B cell (primary cell): ENCODE measurements around the gene MAP3K5. TPM values are rescaled to one million over a fixed set of nuclear protein-coding genes. Genes with fewer than 3 reads are reported as not detected.
A peak's percentile ranks its signal among the peaks of the same experiment; 100 is the strongest.

Experiments used
- ATAC-seq: fragments of 200-7000 bp; cut with Tn5 transposase; one replicate; pipeline ENCODE4 v1.10.0; 2021; ENCODE audit warnings: low read depth, mild to moderate bottlenecking, moderate number of reproducible peaks, moderate library complexity
- CTCF ChIA-PET: fragments of 350-600 bp; sonication (Branson Sonifier 250); formaldehyde crosslinking; loops from one replicate; lab custom pipeline; 2021; ENCODE audit warnings: antibody characterized with exemption, inconsistent platforms; lab: Charles Lee
- POLR2A ChIA-PET: fragments of 350-600 bp; sonication (Branson Sonifier 250); formaldehyde crosslinking; loops from one replicate; lab custom pipeline; 2021; ENCODE audit warnings: antibody characterized with exemption; lab: Charles Lee
- DNase-seq: peaks from one replicate; pipeline ENCODE4 v3.0.0; 2013
- H2AFZ ChIP-seq: 2 replicates; pipeline ENCODE4 v1.6.1; 2012; ENCODE audit warnings: mild to moderate bottlenecking, low read depth, low read length; ENCODE audit not compliant: insufficient read depth, poor library complexity, severe bottlenecking
- H3K27ac ChIP-seq, 2 donors: 1 replicate in 1 of 2; 2 replicates in 1 of 2; pipeline ENCODE4 v1.5.1; 2012 to 2013; ENCODE audit warnings: low read length in 2 of 2, mild to moderate bottlenecking in 2 of 2, moderate library complexity in 1 of 2
- H3K27me3 ChIP-seq, 4 experiments: fragments of 200-600 bp in 1 of 4; sonication (generic) in 1 of 4; replicated peaks in 1 of 4; 1 replicate in 2 of 4; 2 replicates in 2 of 4; pipeline versions ENCODE4 v1.6.1 to v1.7.0; 2013 to 2016; ENCODE audit warnings: low read length in 3 of 4, mild to moderate bottlenecking in 2 of 4, mixed read lengths in 1 of 4, moderate library complexity in 1 of 4; ENCODE audit not compliant: insufficient read depth in 4 of 4, control insufficient read depth in 3 of 4; ENCODE audit errors: control extremely low read depth in 1 of 4
- H3K36me3 ChIP-seq, 2 experiments: replicated peaks in 1 of 2; 1 replicate in 1 of 2; 2 replicates in 1 of 2; pipeline versions ENCODE4 v1.6.1 to v1.7.1; 2013; ENCODE audit warnings: low read length in 1 of 2; ENCODE audit not compliant: insufficient read depth in 2 of 2, control insufficient read depth in 1 of 2; ENCODE audit errors: control extremely low read depth in 1 of 2, extremely low read depth in 1 of 2
- H3K4me1 ChIP-seq, 2 donors: fragments of 200-600 bp in 1 of 2; sonication (generic) in 1 of 2; 1 replicate in 1 of 2; 2 replicates in 1 of 2; pipeline versions ENCODE4 v1.5.1 to v1.6.1; 2013 to 2017; ENCODE audit warnings: low read length in 2 of 2; ENCODE audit not compliant: control insufficient read depth in 2 of 2, insufficient read depth in 2 of 2
- H3K4me2 ChIP-seq: replicated peaks from 2 replicates; pipeline ENCODE3; 2012; ENCODE audit warnings: mild to moderate bottlenecking, low read depth, low read length; ENCODE audit not compliant: poor library complexity, severe bottlenecking
- H3K4me3 ChIP-seq, 5 experiments: fragments of 200-600 bp in 1 of 5; sonication (generic) in 1 of 5; 1 replicate in 3 of 5; 2 replicates in 2 of 5; pipeline versions ENCODE4 v1.5.1 to v1.7.0; 2011 to 2016; ENCODE audit warnings: low read length in 4 of 5, mild to moderate bottlenecking in 4 of 5, low read depth in 2 of 5, control low read depth in 1 of 5, moderate library complexity in 1 of 5; ENCODE audit not compliant: insufficient read depth in 1 of 5; ENCODE audit errors: control extremely low read depth in 1 of 5, extremely low read depth in 1 of 5
- H3K79me2 ChIP-seq: fragments of 200-600 bp; sonication (generic); one replicate; pipeline ENCODE4 v1.6.0; 2016; ENCODE audit warnings: low read length; ENCODE audit not compliant: control insufficient read depth, insufficient read depth
- H3K9ac ChIP-seq: fragments of 200-600 bp; sonication (generic); 2 replicates; pipeline ENCODE4 v1.6.1; 2017; ENCODE audit warnings: mild to moderate bottlenecking, low read length, moderate library complexity
- H3K9me3 ChIP-seq, 3 donors: one replicate each; pipeline versions ENCODE4 v1.6.1 to v1.7.1; 2013; ENCODE audit warnings: low read length in 2 of 3; ENCODE audit not compliant: control insufficient read depth in 2 of 3, insufficient read depth in 1 of 3; ENCODE audit errors: control extremely low read depth in 1 of 3
- H4K20me1 ChIP-seq: 2 replicates; pipeline ENCODE4 v1.6.0; 2012; ENCODE audit warnings: mild to moderate bottlenecking, low read length; ENCODE audit not compliant: insufficient read depth, control insufficient read depth, poor library complexity, severe bottlenecking
- H3K27ac Mint-ChIP-seq: one replicate; pipeline ENCODE4 v1.8.0; 2021; ENCODE audit warnings: mixed read lengths
- H3K27me3 Mint-ChIP-seq: one replicate; pipeline ENCODE4 v1.8.0; 2021; ENCODE audit warnings: mixed read lengths
- H3K4me1 Mint-ChIP-seq: one replicate; pipeline ENCODE4 v1.8.0; 2021; ENCODE audit warnings: mixed read lengths
- H3K4me3 Mint-ChIP-seq: one replicate; pipeline ENCODE4 v1.8.0; 2021; ENCODE audit warnings: mixed read lengths
- H3K9me3 Mint-ChIP-seq: one replicate; pipeline ENCODE4 v1.8.0; 2022; ENCODE audit warnings: mixed read lengths; ENCODE audit not compliant: insufficient read depth
- EZH2 ChIP-seq: IDR thresholded peaks from 2 replicates; pipeline ENCODE4 v1.6.1; 2012; ENCODE audit warnings: borderline replicate concordance, low read depth, mild to moderate bottlenecking, moderate library complexity, low read length; ENCODE audit not compliant: insufficient read depth, poor library complexity, severe bottlenecking
- WGBS: methylation state at CpG from one replicate; pipeline ENCODE4 v1.1.5; 2013; ENCODE audit warnings: missing lambda C conversion rate; ENCODE audit not compliant: insufficient coverage; 5-methylcytosine and 5-hydroxymethylcytosine counted together
- intact Hi-C: fragments of 100-400 bp; cut with micrococcal nuclease; formaldehyde crosslinking; loops from one replicate; pipeline ENCODE4 v1.10.0; 2022
- polyA plus RNA-seq: library from polyadenylated mRNA; depleted of rRNA; stranded (reverse); fragments of >200 nt; gene quantifications from 2 replicates; pipeline ENCODE4 v1.2.3, GENCODE V29; 2012
- total RNA-seq, 2 donors: library from RNA; stranded (reverse); fragments of 120-200 nt in 1 of 2; gene quantifications; 1 replicate in 1 of 2; 2 replicates in 1 of 2; pipeline versions ENCODE4 v1.2.3 to v1.2.4, GENCODE V29; 2013 to 2022
- TF ChIP-seq, protein P1 (sequence below): fragments of 200-600 bp; IDR thresholded peaks from one replicate; pipeline ENCODE4 v1.8.0; 2022; ENCODE audit warnings: antibody characterized with exemption, mild to moderate bottlenecking

The MAP3K5 gene
- total and polyA plus RNA-seq, 2 donors (not counting 1 experiment from before 2014, with no cell fraction given): 5.7 to 34.1 TPM

DNA sequence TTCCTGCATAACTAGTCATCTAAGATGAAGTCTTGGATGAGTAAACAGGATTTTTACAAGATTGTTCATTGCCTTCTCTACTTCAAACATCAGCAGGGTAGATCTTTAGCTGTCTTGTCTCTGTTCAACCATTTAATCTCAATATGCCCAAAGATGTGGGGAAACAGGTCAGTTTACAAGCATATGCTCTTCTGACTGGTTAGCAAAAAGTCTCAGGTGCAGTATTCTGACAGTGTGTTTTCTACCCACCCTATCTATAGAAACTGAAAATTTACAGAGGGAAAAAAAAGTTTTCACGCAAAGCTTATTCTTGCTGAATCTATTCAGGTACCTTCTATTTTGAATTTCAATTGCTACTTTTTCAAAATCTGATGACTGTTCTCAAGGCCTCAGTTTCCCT lies 29.0 kb downstream of the MAP3K5 start:
- Histone ChIP-seq H3K36me3 (no peaks in the 10 kb centered on the region), H3K27me3 (no peaks in the 10 kb centered on the region), H3K9ac (no peak overlapping the region), H4K20me1 (no peaks in the 10 kb centered on the region), H3K27ac (peak overlapping the region; percentile 84 to 91), H3K79me2 (peaks cover 70% of the 10 kb centered on the region), H3K9me3 (peaks cover 0 to 3% (median 0%) of the 10 kb centered on the region in 3 donors), H2AFZ (no peak overlapping the region), H3K4me3 (peak overlapping the region in 1 of 5 experiments; percentile 5), H3K4me2 (peak overlapping the region; percentile 67), H3K4me1 (peaks cover 74 to 78% of the 10 kb centered on the region in 2 donors)
- Mint-ChIP-seq H3K9me3 (no peaks in the 10 kb centered on the region), H3K4me1 (peaks cover 74% of the 10 kb centered on the region), H3K27ac (peak overlapping the region; percentile 94), H3K4me3 (peak overlapping the region; percentile 73), H3K27me3 (no peaks in the 10 kb centered on the region)
- intact Hi-C loops: loop anchor here (5.0 kb wide), 1 partner anchor 46 kb away; no protein-coding TSS in a partner anchor
- POLR2A ChIA-PET: interaction anchor here (0.9 to 3.1 kb wide), 4 partner anchors 11 to 29 kb away, joined by 3 to 21 read pairs (median 4); partner anchors contain the start of gene MAP3K5
- ATAC-seq (no peak), DNase-seq (no peak)
- CTCF ChIA-PET: interaction anchor here (1.2 to 6.9 kb wide), 7 partner anchors 12 to 118 kb away, joined by 3 to 128 read pairs (median 8); partner anchors contain the start of gene MAP3K5
- TF ChIP-seq, protein P1, sequence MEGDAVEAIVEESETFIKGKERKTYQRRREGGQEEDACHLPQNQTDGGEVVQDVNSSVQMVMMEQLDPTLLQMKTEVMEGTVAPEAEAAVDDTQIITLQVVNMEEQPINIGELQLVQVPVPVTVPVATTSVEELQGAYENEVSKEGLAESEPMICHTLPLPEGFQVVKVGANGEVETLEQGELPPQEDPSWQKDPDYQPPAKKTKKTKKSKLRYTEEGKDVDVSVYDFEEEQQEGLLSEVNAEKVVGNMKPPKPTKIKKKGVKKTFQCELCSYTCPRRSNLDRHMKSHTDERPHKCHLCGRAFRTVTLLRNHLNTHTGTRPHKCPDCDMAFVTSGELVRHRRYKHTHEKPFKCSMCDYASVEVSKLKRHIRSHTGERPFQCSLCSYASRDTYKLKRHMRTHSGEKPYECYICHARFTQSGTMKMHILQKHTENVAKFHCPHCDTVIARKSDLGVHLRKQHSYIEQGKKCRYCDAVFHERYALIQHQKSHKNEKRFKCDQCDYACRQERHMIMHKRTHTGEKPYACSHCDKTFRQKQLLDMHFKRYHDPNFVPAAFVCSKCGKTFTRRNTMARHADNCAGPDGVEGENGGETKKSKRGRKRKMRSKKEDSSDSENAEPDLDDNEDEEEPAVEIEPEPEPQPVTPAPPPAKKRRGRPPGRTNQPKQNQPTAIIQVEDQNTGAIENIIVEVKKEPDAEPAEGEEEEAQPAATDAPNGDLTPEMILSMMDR: no peak
- TF ChIP-seq EZH2: no peak
- 0% methylated on average over 1 of the region's 1 CpG for WGBS
